HG03060 (cell line): ENCODE measurements around the gene SMARCD2.
"Not testable (repeated sequence)": the region's sequence is repeated elsewhere in the genome, so short reads cannot be mapped to it uniquely, and the experiment has no call there.

Experiments used
- ATAC-seq: cut with Tn5 transposase; IDR thresholded peaks from one replicate; pipeline ENCODE4 v1.9.1; 2021; ENCODE audit warnings: low read depth, moderate number of reproducible peaks; ENCODE audit not compliant: unreplicated experiment

The SMARCD2 gene

DNA sequence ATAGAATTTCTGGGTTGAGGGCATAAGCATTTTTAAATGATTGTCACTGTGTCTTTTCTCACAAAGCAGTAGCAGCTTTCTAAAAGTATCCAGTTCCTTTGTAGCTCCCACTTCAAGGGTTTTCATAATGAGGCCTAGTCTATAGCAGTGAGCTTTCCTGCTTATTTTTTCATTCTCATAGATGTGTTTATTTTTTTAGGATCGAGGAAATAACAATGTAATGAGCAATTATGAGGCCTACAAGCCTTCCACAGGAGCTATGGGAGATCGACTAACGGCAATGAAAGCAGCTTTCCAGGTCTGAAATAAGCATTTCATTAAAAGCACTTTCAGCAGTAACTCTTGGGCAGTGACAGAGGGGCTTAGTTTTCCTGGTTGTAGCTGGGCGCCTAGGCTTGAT is 25.8 kb downstream of the SMARCD2 start:
- no peak for ATAC-seq

GRCh38 chr17:63816123-63816522 is 26.4 kb downstream of the SMARCD2 start:
- ATAC-seq, result no peak

DNA sequence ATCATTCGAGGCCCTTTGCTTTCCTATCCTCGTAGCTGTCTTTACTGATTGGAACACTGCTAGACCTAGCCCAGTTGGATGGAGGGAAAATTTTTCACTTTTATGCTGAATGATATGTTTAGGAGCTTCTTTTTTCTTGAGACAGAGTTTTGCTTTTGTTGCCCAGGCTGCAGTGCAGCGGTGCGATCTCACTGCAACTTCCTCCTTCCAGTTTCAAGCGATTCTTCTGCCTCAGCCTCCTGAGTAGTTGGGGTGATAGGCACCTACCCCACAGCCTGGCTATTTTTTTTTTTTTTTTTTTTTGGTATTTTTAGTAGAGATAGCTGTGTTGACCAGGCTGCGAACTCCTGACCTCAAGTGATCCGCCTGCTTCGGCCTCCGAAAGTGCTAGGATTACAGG is 32.5 kb downstream of the SMARCD2 start:
- no peak for ATAC-seq

DNA sequence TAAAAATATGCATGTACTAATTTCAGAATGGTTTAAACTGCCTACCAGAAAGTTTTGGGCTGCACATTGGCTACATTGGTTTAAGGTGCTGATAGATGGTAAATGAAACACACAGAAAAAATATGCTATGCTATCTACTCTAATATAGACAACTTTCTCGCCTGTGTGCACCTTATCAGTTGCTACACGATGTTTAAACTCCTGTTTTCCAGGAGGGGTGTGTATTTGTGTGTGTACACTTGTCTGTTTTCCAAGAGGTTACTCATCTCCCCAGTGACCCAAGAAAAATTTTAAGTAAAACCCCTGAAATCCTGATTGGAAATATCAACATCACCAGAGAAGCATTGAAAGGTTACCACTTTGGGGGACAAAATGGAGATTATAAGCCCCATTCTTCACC is 36.9 kb downstream of the SMARCD2 start:
- ATAC-seq, result no peak

GRCh38 chr17:63804328-63804727 is 38.2 kb downstream of the SMARCD2 start:
- no peak for ATAC-seq

GRCh38 chr17:63800783-63801182 is 41.7 kb downstream of the SMARCD2 start:
- ATAC-seq, result no peak

DNA sequence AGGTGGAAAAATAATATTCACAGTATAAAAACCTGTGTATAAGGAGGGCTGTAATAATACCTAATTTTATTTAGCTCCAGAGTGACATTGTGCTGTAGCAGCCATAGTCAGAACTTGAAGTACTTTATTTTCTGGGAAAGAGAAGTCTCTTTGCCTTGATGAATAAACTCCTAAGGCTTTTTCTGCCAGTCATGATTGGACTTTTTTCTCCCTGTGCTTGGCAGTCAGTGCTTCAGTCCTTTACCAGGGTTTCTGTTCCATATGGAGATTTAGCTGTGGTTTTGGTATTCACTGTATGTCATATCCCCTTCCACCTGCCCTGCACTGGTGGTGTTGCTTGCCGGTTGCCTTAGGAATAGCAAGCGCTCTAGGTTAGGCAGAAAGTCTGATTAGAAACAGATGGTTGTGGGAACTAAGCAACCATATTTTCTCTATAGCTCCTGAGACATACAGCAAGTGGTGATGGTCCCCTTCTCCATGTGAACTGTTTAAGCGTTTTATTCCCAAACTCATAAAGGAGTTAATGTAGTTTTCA is 43.8 kb downstream of the SMARCD2 start:
- no peak for ATAC-seq

DNA sequence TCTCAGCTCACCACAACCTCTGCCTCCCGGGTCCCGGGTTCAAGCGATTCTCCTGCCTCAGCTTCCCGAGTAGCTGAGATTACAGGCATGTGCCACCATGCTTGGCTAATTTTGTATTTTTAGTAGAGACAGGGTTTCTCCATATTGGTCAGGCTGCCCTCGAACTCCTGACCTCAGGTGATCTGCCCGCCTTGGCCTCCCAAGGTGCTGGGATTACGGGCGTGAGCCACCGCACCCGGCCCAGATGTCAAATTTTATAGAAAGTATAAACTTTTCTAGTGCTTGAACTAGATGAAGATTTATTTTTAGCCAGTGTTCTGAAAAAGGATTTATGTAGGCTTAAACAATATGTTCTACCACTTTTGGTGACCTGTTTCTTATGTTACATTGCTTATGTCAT is 46.1 kb downstream of the SMARCD2 start:
- not testable (repeated sequence) for ATAC-seq

GRCh38 chr17:63792055-63792729 is 50.3 kb downstream of the SMARCD2 start:
- ATAC-seq, result no peak

DNA sequence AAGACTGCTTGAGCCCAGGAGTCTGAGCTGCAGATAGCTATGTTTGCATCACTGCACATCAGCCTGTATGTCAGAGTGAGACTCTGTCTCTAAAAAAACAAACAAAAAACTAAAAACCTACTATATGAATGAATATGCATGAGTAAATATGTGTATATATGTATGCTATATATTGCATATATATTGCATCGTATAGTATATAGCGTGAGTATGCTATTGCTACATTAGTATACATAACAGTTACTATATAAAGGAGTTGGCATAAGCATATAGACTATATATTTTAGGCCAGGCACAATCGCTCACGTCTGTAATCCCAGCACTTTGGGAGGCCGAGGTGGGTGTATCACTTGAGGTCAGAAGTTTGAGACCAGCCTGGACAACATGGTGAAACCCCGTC is 52.4 kb downstream of the SMARCD2 start:
- ATAC-seq, result no peak

DNA sequence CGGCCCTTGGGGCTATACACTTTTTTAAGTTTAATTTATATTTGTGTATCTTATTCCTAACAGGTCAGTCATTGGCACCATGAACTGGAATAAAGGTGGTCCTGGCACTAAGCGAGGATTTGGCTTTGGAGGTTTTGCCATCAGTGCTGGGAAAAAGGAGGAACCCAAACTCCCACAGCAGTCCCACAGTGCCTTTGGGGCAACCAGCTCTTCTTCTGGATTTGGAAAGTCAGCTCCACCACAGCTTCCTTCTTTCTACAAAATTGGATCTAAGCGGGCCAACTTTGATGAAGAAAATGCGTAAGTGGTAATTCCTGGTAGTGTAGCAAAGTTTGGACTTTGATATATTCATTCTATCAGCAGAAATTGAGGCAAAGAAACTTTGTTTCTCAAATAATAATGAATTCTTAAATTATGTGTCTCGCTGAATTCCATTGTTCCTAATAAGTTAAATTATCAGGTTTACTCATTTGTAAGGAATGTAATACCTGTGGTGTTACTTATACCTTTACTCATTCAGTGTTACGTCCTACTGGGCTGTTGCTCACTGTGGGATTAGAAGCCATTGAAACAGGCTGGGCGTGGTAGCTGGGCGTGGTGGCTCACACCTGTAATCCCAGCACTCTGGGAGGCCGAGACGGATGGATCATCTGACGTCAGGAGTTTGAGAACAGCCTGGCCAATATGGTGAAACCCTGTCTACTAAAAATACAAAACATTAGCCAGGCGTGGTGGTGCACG is 55.3 kb downstream of the SMARCD2 start:
- ATAC-seq, result no peak

GRCh38 chr17:63786117-63786516 is 56.4 kb downstream of the SMARCD2 start:
- ATAC-seq, result no peak

DNA sequence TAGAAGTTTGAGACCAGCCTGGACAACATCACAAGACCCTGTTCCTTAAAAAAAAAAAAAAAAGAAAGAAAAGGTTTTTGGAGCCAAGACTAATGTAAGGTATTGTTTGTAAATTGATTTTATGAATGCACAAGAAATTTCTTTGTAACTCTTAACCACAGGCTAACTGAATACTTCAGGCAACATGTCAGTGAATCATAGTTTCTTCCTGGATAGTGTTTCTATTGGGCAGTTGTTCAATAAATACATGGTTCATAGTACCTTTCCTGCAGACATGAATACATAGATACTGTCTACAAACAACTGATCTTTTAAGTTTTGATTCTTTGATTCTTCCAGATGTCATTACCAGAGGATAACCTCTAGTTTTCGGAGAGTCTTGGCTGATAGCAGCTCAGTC is 56.9 kb downstream of the SMARCD2 start:
- ATAC-seq, result no peak

- ATAC-seq, result no peak
Measured at GRCh38 chr17:63783522-63783921, 59.0 kb downstream of the SMARCD2 start.
